HFFc6 (cell line): ENCODE data around the gene SNAPIN. TPM values are rescaled to one million over a fixed set of nuclear protein-coding genes. Genes with fewer than 3 reads are reported as not detected.

Experiments
- DNase-seq: peaks from one replicate; pipeline ENCODE4 v3.0.0-alpha.2; 2018
- H3K27ac Mint-ChIP-seq: 2 replicates; pipeline ENCODE4 v1.8.0; 2020; ENCODE audit warnings: mild to moderate bottlenecking, mixed read lengths
- H3K27me3 Mint-ChIP-seq: 2 replicates; pipeline ENCODE4 v1.8.0; 2021; ENCODE audit warnings: mild to moderate bottlenecking, moderate library complexity, mixed read lengths; ENCODE audit not compliant: insufficient read depth
- H3K36me3 Mint-ChIP-seq: 2 replicates; pipeline ENCODE4 v1.8.0; 2021; ENCODE audit warnings: low read depth, mixed read lengths
- H3K4me1 Mint-ChIP-seq: 2 replicates; pipeline ENCODE4 v1.8.0; 2020; ENCODE audit warnings: low read depth, mixed read lengths
- H3K4me3 Mint-ChIP-seq: 2 replicates; pipeline ENCODE4 v1.8.0; 2020; ENCODE audit warnings: mild to moderate bottlenecking, moderate library complexity, mixed read lengths
- H3K9me3 Mint-ChIP-seq: 2 replicates; pipeline ENCODE4 v1.8.0; 2020; ENCODE audit warnings: mild to moderate bottlenecking, mixed read lengths
- total RNA-seq, 6 experiments: library from RNA; stranded (reverse); fragmentation: NEBNext Ultra II Directional; extraction: Animal tissue kit (Norgen Biotek cat#: 25700); gene quantifications; 2 replicates in 1 of 6; 3 replicates in 5 of 6; pipeline ENCODE4 v1.2.3, GENCODE V29; 2021
- TF ChIP-seq, protein P1 (sequence below): fragments of 200-600 bp; sonication (generic); IDR thresholded peaks from 2 replicates; pipeline ENCODE4 v1.5.0; 2021; ENCODE audit warnings: antibody characterized with exemption, mild to moderate bottlenecking

The SNAPIN gene
- total RNA-seq, 6 experiments from 2014 or later: 40.7 to 46.7 (median 42.4) TPM

DNA sequence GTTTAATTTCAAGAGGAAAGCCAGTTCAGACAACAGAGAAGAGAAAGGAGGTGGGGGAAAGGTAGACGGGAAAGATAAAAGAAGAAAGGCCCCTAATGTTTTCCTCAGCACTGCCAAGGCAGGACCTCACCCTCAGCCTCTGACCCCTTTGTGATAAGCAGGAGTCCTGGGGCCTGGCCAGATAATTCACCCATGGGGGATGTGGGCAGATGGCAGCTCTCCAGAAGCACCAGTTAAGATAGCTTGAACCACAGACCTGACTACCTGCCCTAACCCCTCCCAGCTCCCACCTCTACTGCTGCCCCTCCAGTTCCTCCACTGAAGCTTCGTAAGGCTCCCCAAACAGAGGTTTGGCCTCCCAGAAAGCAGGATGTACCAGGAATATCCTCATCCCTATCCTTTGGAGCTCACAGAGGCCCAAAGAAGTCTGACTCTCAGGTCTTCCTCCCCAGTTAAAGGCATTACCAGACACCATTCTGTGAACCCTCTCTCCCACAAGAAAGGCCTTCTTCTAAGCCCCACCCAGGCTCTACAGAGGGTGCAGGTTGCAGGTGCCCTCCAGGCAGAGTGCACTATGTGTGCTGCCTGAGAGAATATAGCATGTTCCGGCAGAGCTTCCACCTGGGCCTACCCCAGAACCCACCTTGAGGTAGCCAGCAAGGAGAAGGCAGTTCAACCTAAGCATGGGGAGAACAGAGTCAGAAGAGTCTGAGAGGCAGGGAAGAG, 9.2 kb upstream of the SNAPIN start:
- H3K4me1 Mint-ChIP-seq: peaks cover 15% of the 10 kb centered on the region
- no peaks in the 10 kb centered on the region for H3K9me3 Mint-ChIP-seq
- H3K27ac Mint-ChIP-seq: no peak overlapping the region
- H3K36me3 Mint-ChIP-seq: peaks cover 29% of the 10 kb centered on the region
- H3K27me3 Mint-ChIP-seq: peaks cover 4% of the 10 kb centered on the region; the same call in 1 of the 2 replicates
- no peak for DNase-seq
- TF ChIP-seq, protein P1, sequence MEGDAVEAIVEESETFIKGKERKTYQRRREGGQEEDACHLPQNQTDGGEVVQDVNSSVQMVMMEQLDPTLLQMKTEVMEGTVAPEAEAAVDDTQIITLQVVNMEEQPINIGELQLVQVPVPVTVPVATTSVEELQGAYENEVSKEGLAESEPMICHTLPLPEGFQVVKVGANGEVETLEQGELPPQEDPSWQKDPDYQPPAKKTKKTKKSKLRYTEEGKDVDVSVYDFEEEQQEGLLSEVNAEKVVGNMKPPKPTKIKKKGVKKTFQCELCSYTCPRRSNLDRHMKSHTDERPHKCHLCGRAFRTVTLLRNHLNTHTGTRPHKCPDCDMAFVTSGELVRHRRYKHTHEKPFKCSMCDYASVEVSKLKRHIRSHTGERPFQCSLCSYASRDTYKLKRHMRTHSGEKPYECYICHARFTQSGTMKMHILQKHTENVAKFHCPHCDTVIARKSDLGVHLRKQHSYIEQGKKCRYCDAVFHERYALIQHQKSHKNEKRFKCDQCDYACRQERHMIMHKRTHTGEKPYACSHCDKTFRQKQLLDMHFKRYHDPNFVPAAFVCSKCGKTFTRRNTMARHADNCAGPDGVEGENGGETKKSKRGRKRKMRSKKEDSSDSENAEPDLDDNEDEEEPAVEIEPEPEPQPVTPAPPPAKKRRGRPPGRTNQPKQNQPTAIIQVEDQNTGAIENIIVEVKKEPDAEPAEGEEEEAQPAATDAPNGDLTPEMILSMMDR: no peak
- no peak overlapping the region for H3K4me3 Mint-ChIP-seq

DNA sequence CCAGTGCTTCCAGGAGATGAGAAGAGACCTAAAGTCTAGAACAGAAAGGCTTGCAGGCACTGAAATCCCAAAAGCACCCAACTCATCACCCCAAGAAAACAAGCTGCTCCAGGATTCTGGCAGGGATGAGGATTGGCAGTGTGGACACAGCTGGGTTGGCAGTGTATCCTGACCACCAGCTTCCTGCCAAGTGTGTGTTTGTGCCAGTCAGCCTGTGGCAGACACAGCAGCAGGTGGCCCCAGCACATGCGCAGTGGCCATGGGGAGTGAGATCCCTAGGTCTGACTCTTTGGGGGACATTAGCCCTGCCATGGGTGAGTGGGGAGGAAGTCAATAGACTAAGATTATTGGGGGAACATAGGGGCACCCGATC, 8.7 kb upstream of the SNAPIN start:
- no peak for DNase-seq
- TF ChIP-seq, protein P1: no peak
- Mint-ChIP-seq H3K36me3 (peaks cover 24% of the 10 kb centered on the region), H3K4me1 (peaks cover 15% of the 10 kb centered on the region), H3K4me3 (no peak overlapping the region), H3K27me3 (peaks cover 4% of the 10 kb centered on the region; the same call in 1 of the 2 replicates), H3K27ac (no peak overlapping the region), H3K9me3 (no peaks in the 10 kb centered on the region)

DNA sequence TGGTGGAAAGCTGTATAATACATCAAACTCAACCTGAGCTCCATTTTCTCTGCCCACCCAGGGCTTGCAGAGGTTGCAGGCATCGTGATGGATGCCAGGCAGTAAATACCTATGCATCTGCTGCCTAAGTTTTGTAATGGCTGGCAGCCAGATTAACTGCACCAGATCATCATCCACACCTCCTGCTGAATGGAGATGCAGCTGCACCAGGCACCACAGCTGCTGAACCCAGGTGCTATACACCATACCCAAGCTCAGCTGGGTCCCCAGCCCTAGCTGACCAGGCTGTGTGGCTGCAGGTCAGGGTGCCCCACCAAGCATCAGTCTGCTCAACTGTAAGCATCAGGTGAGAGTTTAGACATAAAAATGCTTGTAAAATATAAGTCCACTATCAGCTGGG, 6.7 kb upstream of the SNAPIN start:
- peaks cover 4% of the 10 kb centered on the region; the same call in 1 of the 2 replicates for H3K27me3 Mint-ChIP-seq
- peaks cover 8% of the 10 kb centered on the region for H3K36me3 Mint-ChIP-seq
- H3K4me1 Mint-ChIP-seq: peaks cover 11% of the 10 kb centered on the region
- H3K4me3 Mint-ChIP-seq: no peak overlapping the region
- no peaks in the 10 kb centered on the region for H3K9me3 Mint-ChIP-seq
- DNase-seq: no peak
- H3K27ac Mint-ChIP-seq: no peak overlapping the region
- TF ChIP-seq, protein P1: no peak

DNA sequence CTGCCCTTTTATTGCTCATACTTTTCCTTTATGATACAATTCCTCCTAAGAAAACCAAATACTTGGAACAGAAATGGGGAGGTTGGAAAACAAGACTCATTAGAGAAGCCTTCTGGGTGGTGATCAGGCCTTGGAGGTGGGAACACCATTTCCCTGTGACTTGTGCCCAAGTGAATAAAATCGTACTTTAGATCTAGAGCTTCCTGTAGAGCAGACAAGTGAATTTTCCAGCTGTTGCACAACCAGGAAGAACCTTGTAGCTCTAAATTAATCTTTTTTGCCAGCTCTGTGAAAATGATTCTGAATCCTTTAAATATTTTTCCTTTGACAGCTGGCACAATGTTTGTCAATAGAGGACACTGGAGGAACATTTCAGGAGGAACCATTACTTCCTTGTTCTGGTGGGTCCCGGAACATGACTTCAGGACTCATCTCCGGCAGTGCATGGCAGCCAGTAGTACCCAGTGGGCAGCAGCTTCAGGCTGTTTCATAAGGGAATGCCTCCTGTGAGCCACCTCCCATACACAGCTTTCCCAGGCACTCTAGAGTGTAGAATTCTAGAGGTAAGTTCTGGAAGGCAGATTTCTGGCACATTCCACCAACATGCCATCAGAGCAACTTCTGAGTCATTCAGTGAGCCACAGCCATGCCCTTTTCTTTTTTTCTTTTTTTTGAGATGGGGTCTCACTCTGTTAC, 5.5 kb upstream of the SNAPIN start:
- no peaks in the 10 kb centered on the region; the same call in 1 of the 2 replicates for H3K36me3 Mint-ChIP-seq
- H3K27ac Mint-ChIP-seq: 0 out of 2 replicates have a peak overlapping the region, but pooled peaks have one; percentile 3
- TF ChIP-seq, protein P1: no peak
- H3K4me1 Mint-ChIP-seq: peaks cover 10% of the 10 kb centered on the region
- no peaks in the 10 kb centered on the region for H3K9me3 Mint-ChIP-seq
- peak; percentile 62 for DNase-seq
- peaks cover 4% of the 10 kb centered on the region; the same call in 1 of the 2 replicates for H3K27me3 Mint-ChIP-seq
- H3K4me3 Mint-ChIP-seq: no peak overlapping the region

DNA sequence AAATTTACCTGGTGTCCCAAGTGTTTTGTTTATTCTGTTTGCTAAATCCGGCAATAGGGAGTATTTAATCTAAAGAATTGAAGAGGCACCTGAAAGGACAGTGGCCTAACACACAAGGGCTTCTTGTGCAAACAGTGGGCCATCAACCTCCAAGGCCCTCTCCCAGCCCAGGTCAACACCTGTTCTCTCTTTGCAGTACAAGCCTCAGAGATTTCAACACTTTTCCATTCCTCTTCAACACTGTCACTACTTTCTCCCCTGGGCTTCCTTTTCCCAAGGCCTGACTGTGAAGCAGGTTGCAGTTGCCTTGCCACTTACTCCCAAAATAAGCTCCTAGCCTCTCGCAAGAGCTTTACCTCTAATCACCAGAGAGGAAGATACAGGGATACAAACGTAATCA, 3.2 kb upstream of the SNAPIN start:
- H3K36me3 Mint-ChIP-seq: peaks cover 8% of the 10 kb centered on the region
- TF ChIP-seq, protein P1: no peak
- H3K4me3 Mint-ChIP-seq: no peak overlapping the region
- H3K27me3 Mint-ChIP-seq: no peaks in the 10 kb centered on the region; the same call in 1 of the 2 replicates
- H3K27ac Mint-ChIP-seq: no peak overlapping the region
- H3K4me1 Mint-ChIP-seq: peaks cover 19% of the 10 kb centered on the region
- no peak for DNase-seq
- H3K9me3 Mint-ChIP-seq: no peaks in the 10 kb centered on the region
